Prostate gland (tissue), 2 donors: ENCODE results near the gene ZNF385B.

Source experiments
- POLR2A ChIP-seq: fragments of 450-650 bp; IDR thresholded peaks from one replicate; pipeline ENCODE4 v1.6.1; 2016; ENCODE audit warnings: antibody characterized with exemption, mild to moderate bottlenecking
- TF ChIP-seq, protein P1 (sequence below), 4 experiments: fragments of 200-600 bp in 2 of 4; fragments of 450-650 bp in 2 of 4; sonication (generic) in 2 of 4; IDR thresholded peaks; 1 replicate in 3 of 4; 2 replicates in 1 of 4; pipeline ENCODE4 v1.5.1; 2016 to 2019; ENCODE audit warnings: antibody characterized with exemption in 4 of 4, mild to moderate bottlenecking in 2 of 4, moderate library complexity in 2 of 4

DNA sequence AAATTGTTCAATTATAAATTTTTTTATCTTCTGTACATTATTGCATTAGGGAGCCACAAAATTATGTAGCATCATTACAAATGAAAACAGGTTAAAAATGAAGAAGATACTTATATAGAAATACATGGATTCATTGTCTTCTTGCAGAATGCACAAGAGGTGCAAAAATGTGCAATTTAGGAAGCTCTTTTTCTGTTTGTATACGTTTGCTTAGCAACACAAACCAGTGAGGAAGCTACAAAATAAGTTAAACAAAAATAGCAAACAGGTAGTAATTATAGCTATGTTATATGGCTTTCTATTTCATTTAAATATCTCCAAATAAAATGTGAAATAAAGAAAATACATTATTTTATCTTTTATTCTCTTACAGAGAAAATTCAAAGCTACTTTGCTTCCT, 419.2 kb downstream of the ZNF385B start:
- TF ChIP-seq, protein P1, sequence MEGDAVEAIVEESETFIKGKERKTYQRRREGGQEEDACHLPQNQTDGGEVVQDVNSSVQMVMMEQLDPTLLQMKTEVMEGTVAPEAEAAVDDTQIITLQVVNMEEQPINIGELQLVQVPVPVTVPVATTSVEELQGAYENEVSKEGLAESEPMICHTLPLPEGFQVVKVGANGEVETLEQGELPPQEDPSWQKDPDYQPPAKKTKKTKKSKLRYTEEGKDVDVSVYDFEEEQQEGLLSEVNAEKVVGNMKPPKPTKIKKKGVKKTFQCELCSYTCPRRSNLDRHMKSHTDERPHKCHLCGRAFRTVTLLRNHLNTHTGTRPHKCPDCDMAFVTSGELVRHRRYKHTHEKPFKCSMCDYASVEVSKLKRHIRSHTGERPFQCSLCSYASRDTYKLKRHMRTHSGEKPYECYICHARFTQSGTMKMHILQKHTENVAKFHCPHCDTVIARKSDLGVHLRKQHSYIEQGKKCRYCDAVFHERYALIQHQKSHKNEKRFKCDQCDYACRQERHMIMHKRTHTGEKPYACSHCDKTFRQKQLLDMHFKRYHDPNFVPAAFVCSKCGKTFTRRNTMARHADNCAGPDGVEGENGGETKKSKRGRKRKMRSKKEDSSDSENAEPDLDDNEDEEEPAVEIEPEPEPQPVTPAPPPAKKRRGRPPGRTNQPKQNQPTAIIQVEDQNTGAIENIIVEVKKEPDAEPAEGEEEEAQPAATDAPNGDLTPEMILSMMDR (IDR thresholded peaks at IDR 0.05) = no peak
- no peak for TF ChIP-seq POLR2A
